ENCODE measurements around the gene SUN1. TPM values are rescaled to one million over a fixed set of nuclear protein-coding genes. Genes with fewer than 3 reads are reported as not detected.

Gene SUN1
- total RNA-seq, 1 donor from 2014 or later, result 121 TPM

- Mint-ChIP-seq H3K36me3 (no peaks in the 10 kb centered on the region), H3K27me3 (peaks cover 14% of the 10 kb centered on the region), H3K4me3 (no peak overlapping the region), H3K4me1 (ENCODE audit: unreplicated experiment) (no peaks in the 10 kb centered on the region), H3K27ac (no peak overlapping the region), H3K9me3 (no peaks in the 10 kb centered on the region)
- TF ChIP-seq CTCF (conservative IDR thresholded peaks at IDR 0.05), result no peak
- DNase-seq (ENCODE audit: extremely low spot score, unreplicated experiment), result no peak
Measured at GRCh38 chr7:909358-910329, 77.4 kb downstream of the SUN1 start.

- H3K27me3 Mint-ChIP-seq, result peaks cover 8% of the 10 kb centered on the region
- no peak overlapping the region for H3K27ac Mint-ChIP-seq
- no peak for TF ChIP-seq CTCF (conservative IDR thresholded peaks at IDR 0.05)
- peaks cover 6% of the 10 kb centered on the region for H3K4me1 Mint-ChIP-seq (ENCODE audit: unreplicated experiment)
- H3K36me3 Mint-ChIP-seq, result no peaks in the 10 kb centered on the region
- DNase-seq (ENCODE audit: extremely low spot score, unreplicated experiment), result no peak
- H3K9me3 Mint-ChIP-seq, result no peaks in the 10 kb centered on the region
- H3K4me3 Mint-ChIP-seq, result peak overlapping the region; percentile 28
Measured at GRCh38 chr7:910441-910861, 78.2 kb downstream of the SUN1 start.

GRCh38 chr7:910931-911431 is 78.7 kb downstream of the SUN1 start:
- no peaks in the 10 kb centered on the region for H3K9me3 Mint-ChIP-seq
- H3K27ac Mint-ChIP-seq, result no peak overlapping the region
- no peaks in the 10 kb centered on the region for H3K36me3 Mint-ChIP-seq

GRCh38 chr7:911791-912480 is 79.7 kb downstream of the SUN1 start:
- no peaks in the 10 kb centered on the region for H3K36me3 Mint-ChIP-seq
- peaks cover 13% of the 10 kb centered on the region for H3K4me1 Mint-ChIP-seq (ENCODE audit: unreplicated experiment)
- TF ChIP-seq CTCF (conservative IDR thresholded peaks at IDR 0.05), result no peak
- H3K4me3 Mint-ChIP-seq, result no peak overlapping the region
- H3K27ac Mint-ChIP-seq, result no peak overlapping the region
- H3K27me3 Mint-ChIP-seq, result peaks cover 8% of the 10 kb centered on the region
- no peaks in the 10 kb centered on the region for H3K9me3 Mint-ChIP-seq
- no peak for DNase-seq (ENCODE audit: extremely low spot score, unreplicated experiment)

More at GRCh38 chr7:910931-911431, 78.7 kb downstream of the SUN1 start:
- TF ChIP-seq CTCF (conservative IDR thresholded peaks at IDR 0.05), result no peak
- no peak for DNase-seq (ENCODE audit: extremely low spot score, unreplicated experiment)
- Mint-ChIP-seq H3K27me3 (peaks cover 8% of the 10 kb centered on the region), H3K4me3 (no peak overlapping the region), H3K4me1 (ENCODE audit: unreplicated experiment) (peaks cover 7% of the 10 kb centered on the region)

GRCh38 chr7:913736-914520 is 81.7 kb downstream of the SUN1 start:
- TF ChIP-seq CTCF (conservative IDR thresholded peaks at IDR 0.05), result no peak
- no peak overlapping the region for H3K4me3 Mint-ChIP-seq
- H3K27me3 Mint-ChIP-seq, result peaks cover 8% of the 10 kb centered on the region
- no peak overlapping the region for H3K27ac Mint-ChIP-seq
- DNase-seq (ENCODE audit: extremely low spot score, unreplicated experiment), result no peak
- H3K4me1 Mint-ChIP-seq (ENCODE audit: unreplicated experiment), result peaks cover 13% of the 10 kb centered on the region
- H3K36me3 Mint-ChIP-seq, result no peaks in the 10 kb centered on the region
- no peaks in the 10 kb centered on the region for H3K9me3 Mint-ChIP-seq
